SHP77 treated with DMSO at 0.1 percent for 48 hours (cell line): ENCODE data around the gene ACER2.

ENCODE experiments used
- DNase-seq: peaks from one replicate; lab custom pipeline; 2025; lab: John Stamatoyannopoulos, UW

Gene ACER2

GRCh38 chr9:19456426-19456825 lies 47.6 kb downstream of the ACER2 start:
- no peak for DNase-seq

- peak; percentile 17 for DNase-seq
These were observed 48.3 kb downstream of the ACER2 start for GRCh38 chr9:19456996-19457692.

DNA sequence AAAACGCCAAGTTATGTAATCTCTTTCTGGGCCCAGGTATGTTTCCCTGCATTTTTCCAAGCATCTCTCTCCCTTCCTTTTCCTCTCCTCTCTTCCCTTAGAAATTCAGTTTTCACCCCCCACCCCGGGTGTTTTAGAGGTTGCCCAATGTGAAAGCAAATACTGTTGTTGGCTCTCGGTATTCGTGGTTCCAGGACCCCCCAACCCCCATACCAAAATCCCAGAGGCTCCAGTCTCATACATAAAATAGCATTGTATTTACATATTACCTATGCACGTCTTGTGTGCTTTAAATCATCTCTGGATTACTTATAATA lies 48.8 kb downstream of the ACER2 start:
- DNase-seq, result no peak

DNA sequence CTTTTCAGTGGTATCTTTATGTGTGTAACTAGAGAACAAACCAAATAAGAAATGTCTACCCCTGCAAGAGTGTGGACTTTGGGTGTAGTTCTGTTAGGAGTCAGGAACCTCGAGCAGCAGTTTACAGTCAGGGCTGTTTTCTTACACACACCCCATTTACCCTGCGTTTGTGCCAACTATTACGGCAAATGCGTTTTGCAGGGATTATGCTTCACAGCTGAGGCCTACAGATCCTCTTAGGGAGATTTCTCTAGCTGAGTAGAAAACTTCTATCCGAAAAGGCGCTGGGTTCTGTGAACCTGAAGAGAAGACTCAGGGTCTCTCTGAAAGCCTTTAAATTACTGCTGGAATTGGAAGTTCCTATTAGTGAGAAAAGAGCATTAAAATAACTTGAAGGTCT lies 51.4 kb downstream of the ACER2 start:
- no peak for DNase-seq

DNA sequence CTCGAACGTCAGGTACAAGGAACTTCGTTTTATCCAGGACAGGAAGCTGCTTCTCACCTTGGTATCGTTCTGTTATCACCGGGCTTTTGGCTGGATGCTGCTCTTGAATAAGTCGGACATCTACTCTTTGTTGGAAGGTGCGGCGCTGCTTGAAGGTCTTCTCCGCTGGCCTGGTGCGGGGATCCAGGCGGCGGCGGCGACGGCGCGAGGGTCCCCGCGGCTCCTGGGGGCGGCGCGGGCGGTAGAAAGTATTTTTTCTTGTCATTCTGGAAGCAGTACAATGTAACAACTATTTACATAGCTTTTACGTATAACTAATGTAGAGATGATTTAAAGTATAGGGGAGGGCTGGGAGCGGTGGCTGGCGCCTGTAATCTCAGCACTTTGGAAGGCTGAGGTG lies 52.3 kb downstream of the ACER2 start:
- no peak for DNase-seq

- DNase-seq, result no peak
These were observed 55.4 kb downstream of the ACER2 start for GRCh38 chr9:19464061-19464763.

- DNase-seq, result no peak
These were observed 56.2 kb downstream of the ACER2 start for GRCh38 chr9:19464764-19465585.

DNA sequence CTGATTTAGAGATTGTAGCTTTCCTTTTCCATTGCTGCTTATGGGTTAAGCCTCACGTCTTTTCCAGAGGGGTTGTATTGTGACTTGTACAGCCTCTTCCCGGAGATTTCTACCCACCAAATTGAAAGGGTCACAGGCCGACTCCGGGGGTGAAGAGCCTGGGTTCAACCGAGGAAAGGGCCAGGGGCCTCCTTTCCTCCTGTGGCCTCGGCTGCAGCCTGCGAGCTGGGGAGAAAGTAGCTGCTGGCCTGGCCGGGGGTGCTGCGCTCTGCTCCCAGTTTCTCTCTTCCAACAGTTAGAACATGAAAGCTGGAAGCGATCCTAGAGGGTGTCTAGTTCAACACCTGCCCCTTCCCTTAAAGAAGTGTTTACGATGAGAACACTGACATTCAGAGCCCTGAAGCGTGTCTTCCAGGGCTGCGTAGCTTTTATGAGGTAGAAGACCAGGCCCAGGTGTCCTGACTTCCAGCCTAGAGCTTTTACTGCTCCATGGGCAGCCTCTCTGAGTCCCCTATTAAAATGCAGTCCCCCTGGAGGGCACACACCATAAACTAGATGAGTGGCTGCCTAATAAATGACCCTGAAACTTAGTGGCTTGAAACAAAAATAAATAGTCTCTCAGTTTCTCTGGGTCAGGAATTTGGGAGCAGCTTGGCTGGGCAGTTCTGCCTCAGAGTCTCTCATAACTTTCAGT lies 56.9 kb downstream of the ACER2 start:
- DNase-seq, result no peak

DNA sequence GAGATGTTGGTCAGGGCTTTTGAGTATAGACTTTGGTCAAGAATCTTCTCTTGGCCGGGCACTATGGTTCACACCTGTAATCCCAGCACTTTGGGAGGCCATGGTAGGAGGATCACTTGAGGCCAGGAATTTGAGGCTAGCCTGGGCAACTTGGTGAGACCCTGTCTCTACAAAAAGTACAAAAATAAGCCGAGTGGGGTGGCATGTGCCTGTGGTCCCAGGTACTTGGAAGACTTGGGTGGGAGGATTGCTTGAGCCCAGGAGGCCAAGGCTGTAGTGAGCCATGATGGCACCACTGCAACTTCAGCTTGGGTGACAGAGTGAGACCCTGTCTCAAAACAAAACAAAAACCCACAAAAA lies 57.5 kb downstream of the ACER2 start:
- DNase-seq, result no peak

DNA sequence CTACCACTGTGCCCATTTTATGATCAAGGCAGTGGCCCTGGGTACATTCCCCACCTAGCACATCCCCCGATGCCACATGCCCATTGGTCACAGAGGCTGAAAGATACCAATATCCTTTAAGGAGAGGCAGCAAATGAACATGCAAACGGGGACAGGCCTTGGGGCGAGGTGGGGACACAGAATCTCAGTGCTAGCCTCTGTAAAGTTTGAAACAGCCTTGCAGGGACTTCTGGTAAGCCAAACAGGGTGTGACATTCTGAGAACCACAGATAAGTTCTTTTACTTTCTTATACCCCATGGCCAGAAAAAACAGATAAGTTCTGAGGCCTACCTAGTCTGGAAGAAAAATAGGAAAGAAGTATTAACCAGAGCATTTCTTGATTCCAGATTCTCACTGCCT lies 60.5 kb downstream of the ACER2 start:
- no peak for DNase-seq

- no peak for DNase-seq
These were observed 61.8 kb downstream of the ACER2 start for GRCh38 chr9:19470567-19470966.

DNA sequence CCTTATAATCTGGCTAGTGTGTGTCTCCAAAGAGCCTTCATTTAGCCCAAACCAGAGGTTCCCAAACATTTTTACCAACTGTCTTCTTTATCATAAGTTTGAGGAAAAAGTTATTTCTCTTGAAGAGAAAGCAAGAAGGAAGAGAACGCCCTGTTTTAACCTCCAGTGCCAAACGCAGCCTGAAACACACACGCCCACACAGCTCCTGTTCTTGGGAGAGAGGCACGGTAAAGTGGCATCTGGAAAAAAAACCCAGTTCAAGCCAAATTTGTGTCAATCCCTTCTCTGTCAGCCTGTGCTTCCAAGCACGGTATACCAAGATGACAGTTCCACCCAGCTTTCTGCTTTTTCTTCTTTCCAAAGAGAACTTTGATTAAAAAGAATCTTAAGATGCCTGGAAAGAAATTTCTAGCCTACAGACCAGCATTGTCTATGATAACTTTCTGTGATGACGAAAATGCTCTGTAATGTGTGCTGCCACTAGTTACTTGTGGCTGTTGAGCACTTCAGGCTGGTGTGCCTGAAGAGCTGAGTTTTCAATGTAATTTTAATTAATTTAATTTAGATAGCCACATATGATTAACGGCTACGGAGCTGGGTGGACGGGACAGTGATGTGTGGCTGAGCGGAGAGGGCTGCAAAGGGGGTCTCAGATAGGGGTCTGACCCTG lies 62.3 kb downstream of the ACER2 start:
- DNase-seq, result no peak

GRCh38 chr9:19471737-19472648 lies 63.2 kb downstream of the ACER2 start:
- DNase-seq, result no peak

DNA sequence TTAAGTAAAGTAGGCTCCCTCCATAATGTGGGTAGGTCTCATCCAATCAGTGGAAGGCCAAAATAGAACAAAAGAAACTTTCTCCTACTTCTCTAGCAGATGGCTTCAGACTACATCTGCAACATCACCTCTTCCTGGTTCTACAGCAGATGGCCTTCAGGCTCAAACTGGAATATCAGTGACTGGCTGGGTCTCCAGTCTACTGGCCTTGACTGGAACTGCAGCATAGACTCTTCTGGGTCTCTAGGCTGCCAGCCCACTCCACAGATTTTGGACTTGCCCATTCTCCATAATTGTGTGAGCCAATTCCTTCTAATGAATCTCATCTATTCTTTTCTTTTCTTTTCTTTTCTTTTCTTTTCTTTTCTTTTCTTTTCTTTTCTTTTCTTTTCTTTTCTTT lies 64.8 kb downstream of the ACER2 start:
- no peak for DNase-seq

GRCh38 chr9:19479874-19480273 lies 71.1 kb downstream of the ACER2 start:
- no peak for DNase-seq

DNA sequence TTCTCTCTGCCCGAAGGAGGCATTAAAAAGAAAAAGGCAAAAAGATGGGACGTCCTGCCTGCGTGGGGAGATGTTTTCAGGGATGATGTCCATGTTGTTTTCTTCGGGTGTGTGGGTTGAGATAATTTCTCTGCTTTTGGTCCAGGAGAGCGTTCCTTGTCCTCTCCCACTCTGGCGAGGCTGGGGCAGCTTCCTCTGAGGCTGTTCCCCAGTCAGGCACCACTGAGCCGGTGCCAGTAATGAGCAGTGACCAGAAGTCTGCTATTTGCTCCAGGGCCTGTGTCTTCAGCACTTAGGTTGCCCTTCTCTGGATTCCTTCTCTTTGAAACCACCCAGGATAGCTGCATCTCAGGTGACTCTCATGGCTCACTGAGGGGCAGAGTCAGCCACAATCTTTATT lies 71.5 kb downstream of the ACER2 start:
- DNase-seq, result no peak

DNA sequence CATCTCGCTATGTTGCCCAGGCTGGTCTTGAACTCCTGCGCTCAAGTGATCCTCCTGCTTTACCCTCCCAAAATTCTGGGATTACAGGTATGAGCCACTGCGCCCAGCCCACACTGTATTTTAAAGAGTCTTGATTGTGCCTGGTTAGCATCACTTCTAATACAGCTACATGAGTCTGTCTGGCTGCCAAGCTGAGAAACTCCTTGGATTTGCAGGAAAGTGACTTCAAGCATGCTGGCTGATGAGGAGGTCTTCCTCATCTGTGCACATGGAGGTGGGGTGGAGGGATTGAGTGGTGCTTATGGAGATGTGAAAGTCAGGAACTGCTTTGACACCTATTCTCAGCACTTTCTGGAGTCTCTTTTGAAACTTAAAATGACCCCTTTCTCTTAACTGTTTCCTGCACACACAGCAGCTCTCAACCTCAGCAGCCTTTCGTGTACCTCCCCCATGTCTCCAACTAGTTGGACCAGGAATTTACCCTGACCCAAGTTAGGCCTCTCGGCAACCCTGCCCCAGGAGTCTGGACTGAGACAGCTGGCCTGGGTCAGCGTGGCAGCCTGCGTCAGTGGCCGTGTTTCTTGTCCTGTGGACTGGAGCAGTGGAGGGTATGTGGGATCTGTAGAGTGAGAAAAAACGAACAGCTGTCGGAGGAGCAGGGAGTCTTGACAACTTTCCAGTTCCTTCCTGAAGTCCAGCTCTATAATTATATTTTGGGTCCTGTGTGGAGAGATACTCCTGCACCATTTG lies 72.5 kb downstream of the ACER2 start:
- DNase-seq, result no peak

DNA sequence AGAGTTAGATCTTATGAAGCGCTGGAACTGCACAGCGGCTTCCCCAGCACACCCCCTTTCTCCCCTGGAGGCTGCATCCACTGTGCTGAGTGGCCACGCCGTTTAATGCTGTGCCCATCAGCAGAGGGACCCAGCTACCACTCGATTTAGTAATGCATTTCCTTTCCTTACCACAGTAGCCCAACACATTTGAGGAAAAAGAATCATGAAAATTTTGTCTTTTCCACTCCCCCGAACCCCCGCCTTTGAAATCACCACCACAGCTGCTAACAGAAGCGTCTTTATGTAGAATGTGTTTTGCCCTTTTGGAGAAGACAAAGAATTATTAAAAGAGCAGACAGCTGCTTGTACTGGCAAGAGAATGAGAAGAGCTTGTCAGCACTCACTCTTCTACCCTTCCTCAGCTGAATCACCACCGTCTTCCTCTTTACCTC lies 73.2 kb downstream of the ACER2 start:
- no peak for DNase-seq

- DNase-seq, result no peak
These were observed 75.9 kb downstream of the ACER2 start for GRCh38 chr9:19484699-19485098.

GRCh38 chr9:19485193-19485592 lies 76.4 kb downstream of the ACER2 start:
- no peak for DNase-seq
